NK-92 (cell line): ENCODE results near the gene RBM27.
"Not testable (repeated sequence)": the region's sequence is repeated elsewhere in the genome, so short reads cannot be mapped to it uniquely, and the experiment has no call there.

Experiments used
- DNase-seq: peaks from one replicate; lab custom pipeline; 2025; ENCODE audit not compliant: unreplicated experiment; lab: John Stamatoyannopoulos, UW

Gene RBM27

DNA sequence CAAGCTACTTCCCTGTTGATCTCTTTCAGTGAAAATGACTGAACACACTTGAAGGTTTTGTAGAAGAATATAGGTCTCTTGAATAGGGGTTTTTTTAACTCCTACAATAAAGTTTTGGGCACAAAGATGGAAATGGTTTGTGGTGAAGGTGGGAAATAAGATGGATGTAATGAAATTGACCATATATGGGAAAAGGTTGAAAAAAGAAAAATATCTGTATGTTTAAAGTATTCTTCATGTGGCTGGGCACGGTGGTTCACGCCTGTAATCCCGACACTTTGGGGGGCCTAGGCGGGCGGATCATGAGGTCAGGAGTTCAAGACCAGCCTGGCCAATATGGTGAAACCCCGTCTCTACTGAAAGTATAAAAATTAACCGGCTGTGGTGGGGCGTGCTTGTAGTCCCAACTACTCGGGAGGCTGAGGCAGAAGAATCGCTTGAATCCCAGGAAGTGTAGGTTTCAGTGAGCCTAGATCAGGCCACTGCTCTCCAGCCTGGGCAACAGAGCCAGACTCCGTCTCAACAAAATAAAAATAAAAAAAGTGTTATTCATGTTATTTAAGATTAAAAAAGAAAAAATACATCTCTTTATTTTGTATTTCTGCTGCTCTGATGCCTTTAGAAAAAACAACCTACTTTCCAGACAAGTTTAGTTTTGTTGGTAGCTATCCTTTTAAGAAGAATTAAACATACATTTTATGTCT, 2.2 kb downstream of the RBM27 start:
- no peak for DNase-seq

DNA sequence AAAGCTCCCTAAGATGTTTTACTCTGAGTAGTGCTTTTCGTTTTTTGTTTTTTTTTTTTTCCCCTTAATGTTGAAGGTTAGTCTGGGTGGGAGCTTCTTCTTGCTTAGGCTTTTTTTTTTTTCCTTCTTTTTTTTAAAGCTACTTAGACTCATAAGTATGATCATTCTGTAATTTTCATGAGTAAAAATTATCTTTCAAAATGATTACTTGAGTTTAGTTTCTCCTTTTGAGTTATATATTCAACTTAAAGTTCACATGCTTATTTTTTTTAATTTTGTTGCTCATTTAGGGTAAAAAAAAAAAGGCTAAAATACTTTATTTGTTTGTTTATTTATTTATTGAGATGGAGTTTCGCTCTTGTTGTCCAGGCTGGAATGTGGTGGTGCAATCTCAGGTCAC, 2.9 kb downstream of the RBM27 start:
- DNase-seq = no peak

- DNase-seq = no peak
Observed at GRCh38 chr5:146208916-146209522, 5.6 kb downstream of the RBM27 start.

DNA sequence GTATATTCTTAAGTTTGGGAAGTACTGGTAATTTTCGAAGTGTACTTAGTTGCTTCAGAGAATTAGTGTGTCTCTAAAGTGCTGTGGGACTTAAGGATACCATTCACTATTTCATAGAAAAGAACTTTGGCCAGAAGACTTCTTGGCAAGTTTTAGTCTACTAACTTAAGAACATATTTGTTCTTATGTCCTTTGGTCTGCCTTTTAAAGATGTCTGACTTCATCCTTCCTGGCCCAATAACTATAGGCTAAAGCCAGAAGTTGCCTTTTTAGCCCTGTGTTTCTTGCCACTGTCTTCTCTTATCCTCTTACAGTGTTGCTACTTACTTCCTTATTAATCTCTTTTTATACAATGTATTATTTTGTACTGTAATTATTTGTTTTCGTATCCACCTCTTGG, 6.3 kb downstream of the RBM27 start:
- DNase-seq = no peak

- not testable (repeated sequence) for DNase-seq
Observed at GRCh38 chr5:146210810-146211209, 7.4 kb downstream of the RBM27 start.

GRCh38 chr5:146213210-146213826, 9.9 kb downstream of the RBM27 start:
- no peak for DNase-seq

- not testable (repeated sequence) for DNase-seq
Observed at GRCh38 chr5:146214881-146215280, 11.5 kb downstream of the RBM27 start.

- no peak for DNase-seq
Observed at GRCh38 chr5:146218168-146218567, 14.8 kb downstream of the RBM27 start.

- no peak for DNase-seq
Observed at GRCh38 chr5:146219243-146219642, 15.8 kb downstream of the RBM27 start.

- DNase-seq = no peak
Observed at GRCh38 chr5:146221234-146221633, 17.8 kb downstream of the RBM27 start.

- DNase-seq = no peak
Observed at GRCh38 chr5:146222005-146222404, 18.6 kb downstream of the RBM27 start.

DNA sequence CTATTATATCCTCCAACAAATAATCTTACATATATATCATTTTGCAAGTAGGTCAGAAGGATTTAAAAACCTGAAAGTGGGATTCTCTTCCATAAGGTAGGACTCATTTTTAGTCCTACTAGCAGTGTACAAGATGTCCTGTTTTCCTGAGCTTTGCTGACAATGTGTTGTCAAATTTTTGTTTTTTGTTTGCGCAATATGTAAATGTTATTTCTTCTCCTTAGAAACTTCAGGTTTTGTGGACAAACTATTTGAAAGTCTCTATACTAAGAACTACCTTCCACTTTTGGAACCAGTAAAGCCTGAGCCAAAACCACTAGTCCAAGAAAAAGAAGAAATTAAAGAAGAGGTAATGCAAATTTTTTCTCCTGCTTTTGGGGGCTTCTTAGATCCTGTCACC, 19.8 kb downstream of the RBM27 start:
- no peak for DNase-seq

- no peak for DNase-seq
Observed at GRCh38 chr5:146229222-146229621, 25.8 kb downstream of the RBM27 start.

- no peak for DNase-seq
Observed at GRCh38 chr5:146232223-146232622, 28.8 kb downstream of the RBM27 start.

DNA sequence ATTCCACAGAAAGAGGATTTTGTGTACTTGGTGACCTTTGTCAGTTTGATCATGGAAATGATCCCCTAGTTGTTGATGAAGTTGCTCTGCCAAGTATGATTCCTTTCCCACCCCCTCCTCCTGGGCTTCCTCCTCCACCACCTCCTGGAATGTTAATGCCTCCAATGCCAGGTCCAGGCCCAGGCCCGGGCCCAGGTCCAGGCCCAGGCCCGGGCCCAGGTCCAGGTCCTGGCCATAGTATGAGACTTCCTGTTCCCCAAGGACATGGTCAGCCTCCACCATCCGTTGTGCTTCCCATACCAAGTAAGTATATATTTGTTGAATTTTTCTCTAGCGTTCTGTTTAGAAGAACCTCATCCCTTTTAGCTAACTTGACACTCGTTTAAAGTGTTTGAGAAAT, 30.0 kb downstream of the RBM27 start:
- no peak for DNase-seq

DNA sequence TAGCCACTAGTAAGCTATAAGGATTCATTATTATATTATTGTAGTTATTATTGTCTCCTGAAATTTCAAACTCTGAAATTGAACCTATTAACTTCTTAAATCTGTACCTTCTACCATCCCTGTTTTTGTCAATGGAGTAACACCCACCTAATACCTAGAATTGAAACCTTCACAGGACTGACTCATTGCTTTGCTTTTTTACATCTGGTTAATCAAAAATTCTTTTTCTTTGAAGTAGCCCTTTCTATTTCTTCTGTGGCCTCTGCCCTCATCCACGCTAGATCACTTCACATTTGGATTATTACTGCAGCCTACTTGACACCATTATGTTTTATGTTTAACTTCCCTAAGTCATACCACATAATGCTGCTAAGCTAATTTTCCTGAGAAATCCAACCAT, 35.6 kb downstream of the RBM27 start:
- DNase-seq = no peak

DNA sequence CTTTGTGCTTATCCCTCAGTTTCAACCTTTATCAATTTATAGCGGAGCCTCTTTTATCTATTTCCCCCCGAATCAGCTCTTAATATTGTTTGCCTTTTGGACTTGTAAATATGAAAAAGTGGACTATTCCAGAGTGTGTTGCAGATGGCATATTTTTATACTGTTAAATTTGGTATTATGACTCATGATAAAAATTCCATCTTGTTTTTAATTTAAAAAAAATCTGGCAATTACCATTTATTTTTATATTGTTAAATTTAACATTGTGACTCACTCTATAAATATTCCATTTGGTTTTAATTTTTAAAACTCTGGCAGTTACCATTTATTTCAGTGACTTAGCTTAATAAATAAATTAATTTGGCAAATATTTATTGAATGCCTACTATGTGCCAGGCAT, 37.5 kb downstream of the RBM27 start:
- DNase-seq = no peak

DNA sequence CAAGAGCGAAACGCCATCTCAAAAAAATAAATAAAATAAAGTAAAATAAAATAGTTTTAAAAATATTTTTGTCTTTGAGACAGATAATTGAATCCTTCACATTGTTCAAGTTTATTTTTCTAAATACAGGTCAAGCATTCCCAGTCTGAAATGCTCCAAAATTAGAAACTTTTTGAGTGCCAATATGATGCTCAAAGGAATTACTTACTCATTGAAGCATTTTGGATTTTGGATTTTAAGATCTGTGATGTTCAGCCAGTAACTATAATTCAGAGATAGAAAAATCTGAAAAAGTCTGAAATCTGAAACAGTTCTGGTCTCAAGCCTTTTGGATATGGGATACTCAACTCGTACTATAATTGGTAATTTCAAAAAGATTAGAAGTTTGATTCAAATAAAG, 39.8 kb downstream of the RBM27 start:
- DNase-seq = no peak

DNA sequence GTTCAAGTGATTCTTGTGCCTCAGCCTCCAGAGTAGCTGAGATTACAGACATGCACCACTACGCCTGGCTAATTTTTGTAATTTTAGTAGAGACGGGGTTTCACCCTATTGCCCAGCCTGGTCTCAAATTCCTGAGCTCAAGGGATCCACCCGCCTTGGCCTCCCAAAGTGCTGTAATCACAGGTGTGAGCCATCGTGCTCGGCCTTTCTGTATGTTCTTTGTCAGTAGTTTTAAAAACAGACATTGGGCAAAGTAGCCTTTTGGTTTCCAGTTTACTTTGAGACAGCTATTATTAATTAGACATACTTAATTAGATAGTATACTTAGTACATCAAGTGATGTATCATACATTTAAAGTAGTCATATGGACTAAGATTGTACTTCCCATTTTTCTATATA, 45.2 kb downstream of the RBM27 start:
- DNase-seq = no peak

DNA sequence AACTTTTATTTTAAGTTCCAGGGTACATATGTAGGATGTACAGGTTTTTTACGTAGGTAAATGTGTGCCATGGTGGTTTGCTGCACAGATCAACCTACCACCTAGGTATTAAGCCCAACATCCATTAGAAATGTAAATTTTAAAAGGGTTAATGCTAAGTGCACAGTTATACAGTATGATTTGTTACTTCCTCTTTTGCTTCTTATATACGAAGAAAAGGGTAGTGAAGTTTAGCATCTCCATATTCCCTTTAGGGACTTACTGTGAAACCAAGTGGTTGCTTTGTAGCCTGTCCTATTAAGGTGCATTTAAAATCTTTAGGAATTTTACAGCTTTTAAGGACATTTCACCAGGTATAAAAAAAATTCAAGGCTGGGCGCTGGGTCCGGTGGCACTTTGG, 46.4 kb downstream of the RBM27 start:
- DNase-seq = no peak
